Naive B cell (primary cell): ENCODE data around the gene H2AZ2. TPM values are rescaled to one million over a fixed set of nuclear protein-coding genes. Genes with fewer than 3 reads are reported as not detected.
A peak's percentile ranks its signal among the peaks of the same experiment; 100 is the strongest.

ENCODE experiments used
- ATAC-seq, 2 donors: fragments of 150-1000 bp; cut with Tn5 transposase; 2 replicates each; pipeline ENCODE4 v1.10.0; 2021; ENCODE audit warnings: low read depth in 2 of 2, mild to moderate bottlenecking in 2 of 2, moderate library complexity in 2 of 2
- DNase-seq: peaks from one replicate; pipeline ENCODE4 v3.0.0; 2022
- H3K27ac Mint-ChIP-seq, 6 donors: one replicate each; pipeline ENCODE4 v1.8.0; 2020 to 2022; ENCODE audit warnings: mild to moderate bottlenecking in 6 of 6, mixed read lengths in 6 of 6, moderate library complexity in 5 of 6, inconsistent platforms in 2 of 6
- H3K27me3 Mint-ChIP-seq, 3 donors: one replicate each; pipeline ENCODE4 v1.8.0; 2021 to 2022; ENCODE audit warnings: mixed read lengths in 3 of 3, mild to moderate bottlenecking in 1 of 3
- H3K36me3 Mint-ChIP-seq, 2 donors: one replicate each; pipeline ENCODE4 v1.8.0; 2020 to 2022; ENCODE audit warnings: mixed read lengths in 2 of 2, inconsistent platforms in 1 of 2, mild to moderate bottlenecking in 1 of 2
- H3K4me1 Mint-ChIP-seq, 3 donors: one replicate each; pipeline ENCODE4 v1.8.0; 2020 to 2022; ENCODE audit warnings: mixed read lengths in 3 of 3, inconsistent platforms in 1 of 3, mild to moderate bottlenecking in 1 of 3, moderate library complexity in 1 of 3
- H3K4me3 Mint-ChIP-seq, 8 donors: one replicate each; pipeline ENCODE4 v1.8.0; 2020 to 2022; ENCODE audit warnings: mild to moderate bottlenecking in 8 of 8, mixed read lengths in 8 of 8, moderate library complexity in 8 of 8, inconsistent platforms in 2 of 8
- H3K9me3 Mint-ChIP-seq, 7 donors: one replicate each; pipeline ENCODE4 v1.8.0; 2020 to 2022; ENCODE audit warnings: mixed read lengths in 7 of 7, mild to moderate bottlenecking in 5 of 7, inconsistent platforms in 2 of 7, moderate library complexity in 1 of 7
- polyA plus RNA-seq, 6 donors: library from polyadenylated mRNA; unstranded; fragments of 300-500 nt; fragmentation: Illumina TruSeq; gene quantifications; one replicate each; pipeline ENCODE4 v1.2.3, GENCODE V29; 2021; ENCODE audit warnings: low read depth in 6 of 6

The H2AZ2 gene
- 100 to 1,000 TPM; 128 to 168 (median 145) TPM for polyA plus RNA-seq

GRCh38 chr7:44847920-44848634 is at the start of gene H2AZ2:
H2AZ2 (minus strand) TSS chr7:44848087; CDS start chr7:44847971, 116 bp downstream.
- Mint-ChIP-seq H3K9me3 (no peaks in the 10 kb centered on the region), H3K27me3 (no peaks in the 10 kb centered on the region), H3K36me3 (no peaks in the 10 kb centered on the region), H3K4me1 (peaks cover 19 to 39% (median 30%) of the 10 kb centered on the region in 3 donors), H3K27ac (peak within 1 kb of the TSS; percentile 95 to 99 (median 99)), H3K4me3 (peak within 1 kb of the TSS; percentile 83 to 98 (median 95))
- peak; percentile 79 to 80 for ATAC-seq
- DNase-seq, result peak; percentile 99

GRCh38 chr7:44897309-44897708 is 49.4 kb upstream of the H2AZ2 start:
- Mint-ChIP-seq H3K36me3 (no peaks in the 10 kb centered on the region), H3K4me3 (no peak overlapping the region), H3K9me3 (no peaks in the 10 kb centered on the region), H3K27me3 (peaks cover 0 to 13% (median 0%) of the 10 kb centered on the region in 3 donors), H3K27ac (no peak overlapping the region), H3K4me1 (no peaks in the 10 kb centered on the region)
- no peak for DNase-seq
- ATAC-seq, result no peak

DNA sequence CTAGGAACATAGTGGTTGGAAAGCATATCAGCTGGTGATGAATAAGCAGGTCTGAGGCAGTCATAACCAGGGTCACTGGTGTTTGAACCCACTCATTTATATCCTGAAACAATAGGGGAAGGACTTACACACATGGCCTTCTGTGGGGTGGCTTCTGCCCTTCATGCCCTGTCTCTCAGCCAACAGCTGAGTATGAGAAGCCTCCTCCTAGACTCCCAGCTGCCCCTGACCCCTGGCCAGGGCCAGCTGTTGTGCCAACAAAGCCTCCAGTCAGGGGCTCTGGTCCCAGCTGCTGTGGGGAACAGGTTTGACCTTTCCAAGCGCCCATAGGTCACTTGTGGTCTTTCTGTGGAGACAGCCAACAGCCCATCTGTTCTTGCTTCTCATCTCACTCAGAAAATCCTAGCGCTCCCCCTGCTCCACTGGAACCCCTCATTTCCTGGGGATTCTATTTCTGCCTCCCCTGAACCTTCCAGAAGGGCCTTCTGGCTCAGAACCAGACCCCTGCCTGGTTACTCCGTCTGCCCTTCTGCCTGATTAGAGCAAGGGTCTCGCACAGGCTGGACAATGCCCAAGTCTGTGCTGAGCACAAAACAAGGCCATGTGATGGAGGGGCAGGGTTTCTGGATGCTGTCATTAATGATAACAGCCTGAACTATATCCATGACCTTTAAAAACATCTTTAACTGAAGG is 47.1 kb upstream of the H2AZ2 start:
- no peak overlapping the region for H3K4me3 Mint-ChIP-seq
- H3K27me3 Mint-ChIP-seq, result peaks cover 0 to 13% (median 0%) of the 10 kb centered on the region in 3 donors
- no peaks in the 10 kb centered on the region for H3K9me3 Mint-ChIP-seq
- no peaks in the 10 kb centered on the region for H3K4me1 Mint-ChIP-seq
- H3K36me3 Mint-ChIP-seq, result no peaks in the 10 kb centered on the region
- no peak for DNase-seq
- no peak for ATAC-seq
- peak overlapping the region in 2 of 6 donors; percentile 34 to 62 for H3K27ac Mint-ChIP-seq

GRCh38 chr7:44893710-44894234 is 45.9 kb upstream of the H2AZ2 start:
- H3K9me3 Mint-ChIP-seq, result no peaks in the 10 kb centered on the region
- no peak overlapping the region for H3K4me3 Mint-ChIP-seq
- peak overlapping the region in 2 of 6 donors; percentile 33 to 44 for H3K27ac Mint-ChIP-seq
- H3K36me3 Mint-ChIP-seq, result no peaks in the 10 kb centered on the region
- DNase-seq (no peak), ATAC-seq (no peak)
- H3K27me3 Mint-ChIP-seq, result peaks cover 0 to 13% (median 0%) of the 10 kb centered on the region in 3 donors
- H3K4me1 Mint-ChIP-seq, result no peaks in the 10 kb centered on the region

- ATAC-seq, result no peak
- Mint-ChIP-seq H3K4me3 (peak overlapping the region in 1 of 8 donors; percentile 12), H3K27me3 (peaks cover 0 to 13% (median 0%) of the 10 kb centered on the region in 3 donors), H3K9me3 (no peaks in the 10 kb centered on the region), H3K36me3 (no peaks in the 10 kb centered on the region), H3K4me1 (peaks cover 5 to 9% (median 6%) of the 10 kb centered on the region in 3 donors), H3K27ac (peak overlapping the region in 2 of 6 donors; percentile 32 to 52)
- DNase-seq, result no peak
These were observed 43.9 kb upstream of the H2AZ2 start for GRCh38 chr7:44891791-44892190.

- peaks cover 5 to 13% (median 6%) of the 10 kb centered on the region in 3 donors for H3K4me1 Mint-ChIP-seq
- peak overlapping the region in 2 of 6 donors; percentile 32 to 52 for H3K27ac Mint-ChIP-seq
- no peaks in the 10 kb centered on the region for H3K9me3 Mint-ChIP-seq
- ATAC-seq, result no peak
- no peak for DNase-seq
- no peaks in the 10 kb centered on the region for H3K36me3 Mint-ChIP-seq
- H3K4me3 Mint-ChIP-seq, result peak overlapping the region in 1 of 8 donors; percentile 12
- H3K27me3 Mint-ChIP-seq, result peaks cover 0 to 13% (median 0%) of the 10 kb centered on the region in 3 donors
These were observed 43.5 kb upstream of the H2AZ2 start for GRCh38 chr7:44891372-44891771.

- peaks cover 0 to 3% (median 0%) of the 10 kb centered on the region in 7 donors for H3K9me3 Mint-ChIP-seq
- no peak overlapping the region for H3K4me3 Mint-ChIP-seq
- no peaks in the 10 kb centered on the region for H3K36me3 Mint-ChIP-seq
- ATAC-seq, result no peak
- DNase-seq, result no peak
- H3K4me1 Mint-ChIP-seq, result peaks cover 17 to 24% (median 17%) of the 10 kb centered on the region in 3 donors
- H3K27me3 Mint-ChIP-seq, result no peaks in the 10 kb centered on the region
- peak overlapping the region in 3 of 6 donors; percentile 29 to 56 (median 45) for H3K27ac Mint-ChIP-seq
These were observed 41.3 kb upstream of the H2AZ2 start for GRCh38 chr7:44889086-44889781.

- peak; percentile 64 for DNase-seq
- H3K4me1 Mint-ChIP-seq, result peaks cover 19 to 35% (median 20%) of the 10 kb centered on the region in 3 donors
- no peaks in the 10 kb centered on the region for H3K36me3 Mint-ChIP-seq
- peak overlapping the region in 6 of 8 donors; percentile 9 to 96 (median 66) for H3K4me3 Mint-ChIP-seq
- peak overlapping the region; percentile 69 to 100 (median 100) for H3K27ac Mint-ChIP-seq
- no peaks in the 10 kb centered on the region for H3K27me3 Mint-ChIP-seq
- H3K9me3 Mint-ChIP-seq, result peaks cover 0 to 7% (median 2%) of the 10 kb centered on the region in 7 donors
- ATAC-seq, result peak; percentile 7 to 14
These were observed 39.4 kb upstream of the H2AZ2 start for GRCh38 chr7:44887293-44887692.

GRCh38 chr7:44885394-44886317 is 37.8 kb upstream of the H2AZ2 start, which contains the start of gene PURB:
PURB (minus strand) TSS chr7:44885530; CDS start chr7:44885348, 182 bp downstream.
- Mint-ChIP-seq H3K4me1 (peaks cover 24 to 50% (median 31%) of the 10 kb centered on the region in 3 donors), H3K27me3 (no peaks in the 10 kb centered on the region)

GRCh38 chr7:44884621-44885393 is 36.9 kb upstream of the H2AZ2 start:
- H3K4me3 Mint-ChIP-seq, result peak overlapping the region; percentile 82 to 97 (median 90)
- no peaks in the 10 kb centered on the region for H3K27me3 Mint-ChIP-seq
- peaks cover 30 to 58% (median 39%) of the 10 kb centered on the region in 3 donors for H3K4me1 Mint-ChIP-seq
- DNase-seq, result no peak
- H3K36me3 Mint-ChIP-seq, result no peaks in the 10 kb centered on the region
- ATAC-seq, result peak; percentile 29 to 30
- peak overlapping the region; percentile 83 to 100 (median 94) for H3K27ac Mint-ChIP-seq
- H3K9me3 Mint-ChIP-seq, result peaks cover 0 to 7% (median 2%) of the 10 kb centered on the region in 7 donors

More at GRCh38 chr7:44885394-44886317, 37.8 kb upstream of the H2AZ2 start, which contains the start of gene PURB:
- H3K4me3 Mint-ChIP-seq, result peak within 1 kb of the TSS; percentile 94 to 99 (median 96)
- peaks cover 0 to 7% (median 2%) of the 10 kb centered on the region in 7 donors for H3K9me3 Mint-ChIP-seq
- DNase-seq (peak; percentile 98), ATAC-seq (peak; percentile 80 to 82)
- no peaks in the 10 kb centered on the region for H3K36me3 Mint-ChIP-seq
- peak within 1 kb of the TSS; percentile 99 to 100 (median 100) for H3K27ac Mint-ChIP-seq

- peak overlapping the region; percentile 82 to 97 (median 90) for H3K4me3 Mint-ChIP-seq
- DNase-seq (no peak), ATAC-seq (no peak)
- peak overlapping the region; percentile 83 to 100 (median 94) for H3K27ac Mint-ChIP-seq
- peaks cover 0 to 7% (median 2%) of the 10 kb centered on the region in 7 donors for H3K9me3 Mint-ChIP-seq
- peaks cover 30 to 62% (median 39%) of the 10 kb centered on the region in 3 donors for H3K4me1 Mint-ChIP-seq
- no peaks in the 10 kb centered on the region for H3K27me3 Mint-ChIP-seq
- H3K36me3 Mint-ChIP-seq, result no peaks in the 10 kb centered on the region
These were observed 36.2 kb upstream of the H2AZ2 start for GRCh38 chr7:44883961-44884620.
